Ovary (tissue), 3 donors: Measurements from ENCODE around the gene EIF4G3.

Source experiments
- CTCF ChIP-seq, 3 donors: fragments of 450-650 bp in 2 of 3; fragments of 200-600 bp in 1 of 3; IDR thresholded peaks; one replicate each; pipeline versions ENCODE4 v1.5.1 to v1.8.0; 2016 to 2022; ENCODE audit warnings: antibody characterized with exemption in 3 of 3, mild to moderate bottlenecking in 1 of 3
- POLR2A ChIP-seq: fragments of 450-650 bp; IDR thresholded peaks from one replicate; pipeline ENCODE4 v1.6.1; 2017; ENCODE audit warnings: antibody characterized with exemption, mild to moderate bottlenecking, moderate library complexity
- donor health status: DM: no; HTN: no; CAD: no.

- no peak for TF ChIP-seq CTCF (IDR thresholded peaks at IDR 0.05)
- TF ChIP-seq POLR2A, result no peak
These were observed 356.9 kb downstream of the EIF4G3 start for GRCh38 chr1:20819818-20820217.
